ENCODE measurements around the gene ASH1L. TPM values are rescaled to one million over a fixed set of nuclear protein-coding genes. Genes with fewer than 3 reads are reported as not detected.
"Not testable (repeated sequence)": the region's sequence is repeated elsewhere in the genome, so short reads cannot be mapped to it uniquely, and the experiment has no call there.

The ASH1L gene
- total RNA-seq, 1 donor from 2014 or later: 36.0 TPM

GRCh38 chr1:155352631-155353030, 210.0 kb downstream of the ASH1L start:
- H3K4me3 Mint-ChIP-seq (ENCODE audit: unreplicated experiment): no peak overlapping the region
- no peak overlapping the region for H3K27ac Mint-ChIP-seq (ENCODE audit: unreplicated experiment)
- no peak for DNase-seq (ENCODE audit: low spot score)
- H3K27me3 Mint-ChIP-seq (ENCODE audit: low read depth): no peaks in the 10 kb centered on the region
- H3K9me3 Mint-ChIP-seq (ENCODE audit: low read depth): no peaks in the 10 kb centered on the region
- peaks cover 35% of the 10 kb centered on the region for H3K36me3 Mint-ChIP-seq (ENCODE audit: low read depth)
- H3K4me1 Mint-ChIP-seq (ENCODE audit: low read depth): no peaks in the 10 kb centered on the region
- no peak for TF ChIP-seq CTCF (IDR thresholded peaks at IDR 0.05)

GRCh38 chr1:155342842-155343241, 219.8 kb downstream of the ASH1L start:
- Mint-ChIP-seq H3K27me3 (ENCODE audit: low read depth) (no peaks in the 10 kb centered on the region), H3K4me3 (ENCODE audit: unreplicated experiment) (no peak overlapping the region), H3K9me3 (ENCODE audit: low read depth) (no peaks in the 10 kb centered on the region), H3K4me1 (ENCODE audit: low read depth) (no peaks in the 10 kb centered on the region), H3K36me3 (ENCODE audit: low read depth) (peaks cover 49% of the 10 kb centered on the region), H3K27ac (ENCODE audit: unreplicated experiment) (no peak overlapping the region)
- TF ChIP-seq CTCF (IDR thresholded peaks at IDR 0.05): no peak
- DNase-seq (ENCODE audit: low spot score): no peak

GRCh38 chr1:155339515-155340097, 223.0 kb downstream of the ASH1L start:
- Mint-ChIP-seq H3K4me1 (ENCODE audit: low read depth) (no peaks in the 10 kb centered on the region), H3K4me3 (ENCODE audit: unreplicated experiment) (no peak overlapping the region), H3K27ac (ENCODE audit: unreplicated experiment) (no peak overlapping the region), H3K27me3 (ENCODE audit: low read depth) (no peaks in the 10 kb centered on the region), H3K9me3 (ENCODE audit: low read depth) (no peaks in the 10 kb centered on the region), H3K36me3 (ENCODE audit: low read depth) (peaks cover 49% of the 10 kb centered on the region)
- DNase-seq (ENCODE audit: low spot score): no peak
- TF ChIP-seq CTCF (IDR thresholded peaks at IDR 0.05): no peak

- Mint-ChIP-seq H3K27me3 (ENCODE audit: low read depth) (no peaks in the 10 kb centered on the region), H3K36me3 (ENCODE audit: low read depth) (peaks cover 32% of the 10 kb centered on the region)
- TF ChIP-seq CTCF (IDR thresholded peaks at IDR 0.05): no peak
Observed at GRCh38 chr1:155334962-155335361, 227.6 kb downstream of the ASH1L start.

GRCh38 chr1:155329980-155330598, 232.5 kb downstream of the ASH1L start:
- H3K9me3 Mint-ChIP-seq (ENCODE audit: low read depth): no peaks in the 10 kb centered on the region
- H3K36me3 Mint-ChIP-seq (ENCODE audit: low read depth): peaks cover 15% of the 10 kb centered on the region
- H3K4me1 Mint-ChIP-seq (ENCODE audit: low read depth): peaks cover 9% of the 10 kb centered on the region
- no peaks in the 10 kb centered on the region for H3K27me3 Mint-ChIP-seq (ENCODE audit: low read depth)
- H3K27ac Mint-ChIP-seq (ENCODE audit: unreplicated experiment): no peak overlapping the region
- no peak for DNase-seq (ENCODE audit: low spot score)
- no peak for TF ChIP-seq CTCF (IDR thresholded peaks at IDR 0.05)
- H3K4me3 Mint-ChIP-seq (ENCODE audit: unreplicated experiment): no peak overlapping the region

More at GRCh38 chr1:155334962-155335361, 227.6 kb downstream of the ASH1L start:
- Mint-ChIP-seq H3K4me3 (ENCODE audit: unreplicated experiment) (no peak overlapping the region), H3K27ac (ENCODE audit: unreplicated experiment) (no peak overlapping the region), H3K9me3 (ENCODE audit: low read depth) (no peaks in the 10 kb centered on the region), H3K4me1 (ENCODE audit: low read depth) (no peaks in the 10 kb centered on the region)
- DNase-seq (ENCODE audit: low spot score): no peak

GRCh38 chr1:155328856-155329255, 233.7 kb downstream of the ASH1L start:
- Mint-ChIP-seq H3K27ac (ENCODE audit: unreplicated experiment) (peak overlapping the region; percentile 17), H3K36me3 (ENCODE audit: low read depth) (peaks cover 13% of the 10 kb centered on the region)
- H3K9me3 Mint-ChIP-seq (ENCODE audit: low read depth); DNase-seq (ENCODE audit: low spot score); H3K4me1 Mint-ChIP-seq (ENCODE audit: low read depth); H3K4me3 Mint-ChIP-seq (ENCODE audit: unreplicated experiment); H3K27me3 Mint-ChIP-seq (ENCODE audit: low read depth): not testable (repeated sequence)
